ENCODE results near the gene MBNL1.

The MBNL1 gene

GRCh38 chr3:152491922-152492321, 223.2 kb downstream of the MBNL1 start:
- POLR2A ChIA-PET = no interaction called here
- TF ChIP-seq CTBP1 (IDR thresholded peaks at IDR 0.05; ENCODE audit: borderline replicate concordance) (no peak), LEF1 (IDR thresholded peaks at IDR 0.05; ENCODE audit: borderline replicate concordance) (no peak), PKNOX1 (IDR thresholded peaks at IDR 0.05) (no peak), ELF4 (IDR thresholded peaks at IDR 0.05) (no peak), NFRKB (IDR thresholded peaks at IDR 0.05) (no peak), SP1 (IDR thresholded peaks at IDR 0.05) (no peak), ZNF384 (IDR thresholded peaks at IDR 0.05) (no peak), TARDBP (IDR thresholded peaks at IDR 0.05) (no peak), FOXM1 (IDR thresholded peaks at IDR 0.05; ENCODE audit: borderline replicate concordance) (no peak), BHLHE40 (IDR thresholded peaks at IDR 0.05; ENCODE audit: borderline replicate concordance) (no peak), SUZ12 (IDR thresholded peaks at IDR 0.05) (no peak)

GRCh38 chr3:152496286-152496685, 227.6 kb downstream of the MBNL1 start:
- no peak for DNase-seq (ENCODE audit: extremely low spot score)
- ChIA-PET POLR2A (no interaction called here), CTCF (no interaction called here)
- TF ChIP-seq ZNF384 (IDR thresholded peaks at IDR 0.05) (no peak), PKNOX1 (IDR thresholded peaks at IDR 0.05) (no peak), BHLHE40 (IDR thresholded peaks at IDR 0.05; ENCODE audit: borderline replicate concordance) (no peak), SUZ12 (IDR thresholded peaks at IDR 0.05) (no peak), FOXM1 (IDR thresholded peaks at IDR 0.05; ENCODE audit: borderline replicate concordance) (no peak)

More at GRCh38 chr3:152491922-152492321, 223.2 kb downstream of the MBNL1 start:
- CTCF ChIA-PET = no interaction called here
- DNase-seq (ENCODE audit: extremely low spot score) = no peak

GRCh38 chr3:152496716-152497115, 228.0 kb downstream of the MBNL1 start:
- TF ChIP-seq ELF4 (IDR thresholded peaks at IDR 0.05) (no peak), FOXA1 (IDR thresholded peaks at IDR 0.05) (no peak), NFRKB (IDR thresholded peaks at IDR 0.05) (no peak), FOXK2 (IDR thresholded peaks at IDR 0.05) (no peak), ARNT (IDR thresholded peaks at IDR 0.05) (no peak), SP1 (IDR thresholded peaks at IDR 0.05) (no peak), ZNF384 (IDR thresholded peaks at IDR 0.05) (no peak), TARDBP (IDR thresholded peaks at IDR 0.05) (no peak), PKNOX1 (IDR thresholded peaks at IDR 0.05) (no peak)
- CTCF ChIA-PET = no interaction called here
- POLR2A ChIA-PET = no interaction called here
- DNase-seq (ENCODE audit: extremely low spot score) = no peak

GRCh38 chr3:152497457-152497856, 228.7 kb downstream of the MBNL1 start:
- no peak for DNase-seq (ENCODE audit: extremely low spot score)
- ChIA-PET POLR2A (no interaction called here), CTCF (no interaction called here)
- TF ChIP-seq L3MBTL2 (conservative IDR thresholded peaks at IDR 0.05) (no peak), SP1 (IDR thresholded peaks at IDR 0.05) (no peak), CTBP1 (IDR thresholded peaks at IDR 0.05; ENCODE audit: borderline replicate concordance) (no peak), LEF1 (IDR thresholded peaks at IDR 0.05; ENCODE audit: borderline replicate concordance) (no peak), HDGF (IDR thresholded peaks at IDR 0.05; ENCODE audit: borderline replicate concordance) (no peak), NFRKB (IDR thresholded peaks at IDR 0.05) (no peak), ARNT (IDR thresholded peaks at IDR 0.05) (no peak), SUZ12 (IDR thresholded peaks at IDR 0.05) (no peak), FOXA1 (IDR thresholded peaks at IDR 0.05) (no peak)

- ChIA-PET POLR2A (no interaction called here), CTCF (no interaction called here)
- no peak for DNase-seq (ENCODE audit: extremely low spot score)
- TF ChIP-seq PKNOX1 (IDR thresholded peaks at IDR 0.05) (no peak), ELF4 (IDR thresholded peaks at IDR 0.05) (no peak), SUZ12 (IDR thresholded peaks at IDR 0.05) (no peak), FOXM1 (IDR thresholded peaks at IDR 0.05; ENCODE audit: borderline replicate concordance) (no peak), BHLHE40 (IDR thresholded peaks at IDR 0.05; ENCODE audit: borderline replicate concordance) (no peak), TARDBP (IDR thresholded peaks at IDR 0.05) (no peak), FOXA1 (IDR thresholded peaks at IDR 0.05) (no peak), HDGF (IDR thresholded peaks at IDR 0.05; ENCODE audit: borderline replicate concordance) (no peak)
Observed at GRCh38 chr3:152497890-152498289, 229.2 kb downstream of the MBNL1 start.

- ChIA-PET CTCF (no interaction called here), POLR2A (no interaction called here)
- TF ChIP-seq L3MBTL2 (conservative IDR thresholded peaks at IDR 0.05) = no peak
- TF ChIP-seq NFRKB (IDR thresholded peaks at IDR 0.05) = no peak
- TF ChIP-seq ELF4 (IDR thresholded peaks at IDR 0.05) = no peak
- no peak for TF ChIP-seq TARDBP (IDR thresholded peaks at IDR 0.05)
- TF ChIP-seq BHLHE40 (IDR thresholded peaks at IDR 0.05; ENCODE audit: borderline replicate concordance) = no peak
- TF ChIP-seq FOXK2 (IDR thresholded peaks at IDR 0.05) = no peak
- TF ChIP-seq ZNF384 (IDR thresholded peaks at IDR 0.05) = no peak
- TF ChIP-seq FOXA1 (IDR thresholded peaks at IDR 0.05) = no peak
- TF ChIP-seq ARNT (IDR thresholded peaks at IDR 0.05) = no peak
- TF ChIP-seq SUZ12 (IDR thresholded peaks at IDR 0.05) = no peak
- no peak for TF ChIP-seq PKNOX1 (IDR thresholded peaks at IDR 0.05)
- no peak for TF ChIP-seq CTBP1 (IDR thresholded peaks at IDR 0.05; ENCODE audit: borderline replicate concordance)
- no peak for TF ChIP-seq LEF1 (IDR thresholded peaks at IDR 0.05; ENCODE audit: borderline replicate concordance)
- TF ChIP-seq HDGF (IDR thresholded peaks at IDR 0.05; ENCODE audit: borderline replicate concordance) = no peak
- DNase-seq (ENCODE audit: extremely low spot score) = no peak
Observed at GRCh38 chr3:152499791-152500385, 231.2 kb downstream of the MBNL1 start.

Data from HEK293T (cell line).